ENCODE data around the gene TRIM26. TPM values are rescaled to one million over a fixed set of nuclear protein-coding genes. Genes with fewer than 3 reads are reported as not detected.
"Not testable (repeated sequence)": the region's sequence is repeated elsewhere in the genome, so short reads cannot be mapped to it uniquely, and the experiment has no call there.

The TRIM26 gene, protein sequence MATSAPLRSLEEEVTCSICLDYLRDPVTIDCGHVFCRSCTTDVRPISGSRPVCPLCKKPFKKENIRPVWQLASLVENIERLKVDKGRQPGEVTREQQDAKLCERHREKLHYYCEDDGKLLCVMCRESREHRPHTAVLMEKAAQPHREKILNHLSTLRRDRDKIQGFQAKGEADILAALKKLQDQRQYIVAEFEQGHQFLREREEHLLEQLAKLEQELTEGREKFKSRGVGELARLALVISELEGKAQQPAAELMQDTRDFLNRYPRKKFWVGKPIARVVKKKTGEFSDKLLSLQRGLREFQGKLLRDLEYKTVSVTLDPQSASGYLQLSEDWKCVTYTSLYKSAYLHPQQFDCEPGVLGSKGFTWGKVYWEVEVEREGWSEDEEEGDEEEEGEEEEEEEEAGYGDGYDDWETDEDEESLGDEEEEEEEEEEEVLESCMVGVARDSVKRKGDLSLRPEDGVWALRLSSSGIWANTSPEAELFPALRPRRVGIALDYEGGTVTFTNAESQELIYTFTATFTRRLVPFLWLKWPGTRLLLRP
- 21.9 TPM for total RNA-seq
- long read RNA-seq, partial matches to known transcripts = 4 of 20 reads
- long read RNA-seq, other reads (novel, unspliced or antisense) = 16 of 20 reads

- intact Hi-C loops (cut with micrococcal nuclease) = no loop called here
- DNase-seq (peak; percentile 96), ATAC-seq (peak; percentile 96)
Observed at GRCh38 chr6:30212865-30213666, at the start of gene TRIM26. Gene TRIM26 (minus strand): TSS chr6:30213406. CDS start chr6:30199103, 14,303 bp downstream.

GRCh38 chr6:30260036-30260504 lies 46.9 kb upstream of the TRIM26 start:
- DNase-seq = peak; percentile 32
- intact Hi-C loops (cut with micrococcal nuclease) = no loop called here
- ATAC-seq = peak; percentile 6

GRCh38 chr6:30259140-30260035 lies 46.2 kb upstream of the TRIM26 start:
- ATAC-seq = peak; percentile 98
- DNase-seq = peak; percentile 74
- intact Hi-C loops (cut with micrococcal nuclease) = no loop called here

DNA sequence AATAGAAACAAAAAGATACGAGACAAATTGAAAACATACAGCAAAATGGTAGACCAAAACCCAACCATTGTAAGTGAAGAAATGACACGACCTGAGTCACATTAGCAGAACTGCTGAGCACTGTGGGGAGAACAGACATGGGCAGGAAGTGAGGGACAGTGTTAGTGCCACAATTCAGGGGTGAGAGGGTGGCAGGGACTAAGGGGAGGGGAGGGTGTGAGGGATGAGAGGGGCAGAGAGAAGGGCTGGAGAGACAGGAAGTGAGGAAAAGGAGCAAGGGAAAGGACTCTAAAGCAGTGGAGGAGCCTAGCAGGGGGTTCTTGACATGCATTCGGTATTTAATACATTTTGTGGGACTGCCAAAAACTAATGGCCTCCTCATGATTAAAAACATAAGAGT lies 45.0 kb upstream of the TRIM26 start:
- no peak for ATAC-seq
- no peak for DNase-seq
- intact Hi-C loops (cut with micrococcal nuclease) = no loop called here

- intact Hi-C loops (cut with micrococcal nuclease); ATAC-seq; DNase-seq: not testable (repeated sequence)
Observed at GRCh38 chr6:30252417-30252816, 39.2 kb upstream of the TRIM26 start.

DNA sequence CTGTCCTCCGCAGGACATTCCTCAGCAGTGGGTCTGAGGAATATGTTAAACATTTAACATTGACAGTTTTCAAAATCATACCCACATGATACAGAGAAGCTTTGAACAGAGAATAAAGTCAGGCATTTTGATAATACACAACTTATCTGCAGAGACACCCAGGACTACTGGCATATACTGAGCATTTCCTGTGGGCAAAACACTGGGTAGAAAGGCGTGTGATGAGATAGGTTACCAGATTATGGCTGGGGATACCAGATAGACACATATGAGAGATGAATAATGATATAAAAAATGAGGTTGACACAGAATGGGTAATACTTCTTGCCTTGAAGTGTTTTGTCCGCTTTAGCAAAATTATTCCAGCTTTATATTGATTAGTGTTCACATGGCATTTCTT lies 31.4 kb upstream of the TRIM26 start:
- no peak for ATAC-seq
- no peak for DNase-seq
- intact Hi-C loops (cut with micrococcal nuclease) = no loop called here

- intact Hi-C loops (cut with micrococcal nuclease) = no loop called here
- ATAC-seq = no peak
- DNase-seq = no peak
Observed at GRCh38 chr6:30238178-30238795, 25.1 kb upstream of the TRIM26 start.

- no peak for ATAC-seq
- no peak for DNase-seq
- intact Hi-C loops (cut with micrococcal nuclease) = no loop called here
Observed at GRCh38 chr6:30234356-30234755, 21.1 kb upstream of the TRIM26 start.

DNA sequence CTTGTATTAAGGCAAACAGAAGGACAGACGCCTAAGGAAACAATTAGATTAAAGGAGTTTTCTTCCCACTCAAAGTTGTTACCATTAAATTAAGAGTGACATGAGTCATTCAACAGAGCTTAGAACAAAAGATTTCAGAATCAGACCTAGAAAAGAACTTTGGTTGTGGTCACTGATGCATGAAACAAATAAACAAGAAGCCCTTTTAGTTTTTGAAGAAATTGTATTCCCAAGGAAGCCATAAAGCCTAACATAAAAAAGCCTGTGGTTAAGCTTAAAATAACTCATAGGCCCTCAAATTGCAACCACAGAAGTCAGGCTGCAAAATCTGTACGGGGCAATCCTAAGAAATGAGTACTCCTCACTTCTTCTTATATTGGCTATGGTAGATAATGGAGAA lies 17.9 kb upstream of the TRIM26 start:
- ATAC-seq (no peak), DNase-seq (no peak)
- intact Hi-C loops (cut with micrococcal nuclease) = no loop called here

DNA sequence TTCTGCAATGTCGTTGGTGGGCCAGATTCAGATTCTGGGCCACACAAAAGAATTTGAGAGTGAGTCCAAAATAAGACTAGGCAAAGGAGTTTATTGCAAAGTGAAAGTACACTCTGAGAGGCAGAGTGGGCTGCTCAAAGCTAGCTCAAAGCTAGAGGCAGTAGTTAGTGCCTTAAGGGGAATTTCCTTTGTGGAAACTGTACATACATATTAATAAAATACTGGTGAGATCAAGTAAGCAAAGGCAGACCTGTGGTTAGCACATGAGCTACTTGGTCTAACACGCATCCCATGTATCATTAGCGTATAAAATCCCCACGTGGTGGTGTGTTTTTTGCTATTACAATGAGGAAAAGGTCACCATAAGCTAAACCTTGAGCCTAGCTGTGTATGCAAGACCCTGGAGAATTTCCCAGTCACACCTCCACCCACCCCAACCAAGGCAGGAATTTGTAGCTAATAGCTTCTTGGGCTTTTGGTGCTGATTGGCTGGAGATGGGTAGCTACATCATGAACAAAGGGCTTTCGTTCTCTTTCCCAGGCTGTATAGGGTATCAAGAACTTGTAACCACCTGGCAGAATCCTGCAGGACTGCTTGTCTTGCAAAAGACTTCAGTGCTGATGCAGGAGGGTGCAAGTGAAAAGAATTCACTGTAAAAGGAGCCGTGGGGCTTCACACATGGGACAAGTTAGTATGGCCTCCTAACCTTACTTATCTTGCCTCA lies 14.7 kb upstream of the TRIM26 start:
- intact Hi-C loops (cut with micrococcal nuclease) = no loop called here
- DNase-seq = no peak

GRCh38 chr6:30227242-30227722 lies 14.1 kb upstream of the TRIM26 start:
- no peak for DNase-seq
- intact Hi-C loops (cut with micrococcal nuclease) = no loop called here
- ATAC-seq = no peak

More for the DNA sequence above, 14.7 kb upstream of the TRIM26 start:
- no peak for ATAC-seq

DNA sequence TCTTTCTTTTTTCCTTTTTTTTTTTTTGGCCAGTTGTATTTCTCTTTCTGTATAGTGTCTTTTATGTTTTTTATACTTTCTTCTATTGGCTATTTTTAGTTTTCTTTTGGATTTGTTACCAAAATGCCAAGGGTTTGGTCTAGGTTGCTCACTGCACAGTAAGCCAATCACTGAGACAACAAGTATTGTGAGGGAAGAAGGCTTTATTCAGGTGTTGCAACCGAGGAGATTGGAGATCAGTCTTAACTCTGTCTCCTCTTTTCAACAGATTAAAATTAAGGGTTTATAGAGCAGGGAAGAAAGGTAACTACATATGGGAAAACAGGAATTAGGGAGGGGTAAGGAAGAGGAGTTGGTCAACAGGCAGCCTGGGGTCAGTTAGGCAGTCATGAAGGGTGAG lies 10.1 kb upstream of the TRIM26 start:
- intact Hi-C loops (cut with micrococcal nuclease) = no loop called here
- DNase-seq = no peak
- ATAC-seq = no peak

DNA sequence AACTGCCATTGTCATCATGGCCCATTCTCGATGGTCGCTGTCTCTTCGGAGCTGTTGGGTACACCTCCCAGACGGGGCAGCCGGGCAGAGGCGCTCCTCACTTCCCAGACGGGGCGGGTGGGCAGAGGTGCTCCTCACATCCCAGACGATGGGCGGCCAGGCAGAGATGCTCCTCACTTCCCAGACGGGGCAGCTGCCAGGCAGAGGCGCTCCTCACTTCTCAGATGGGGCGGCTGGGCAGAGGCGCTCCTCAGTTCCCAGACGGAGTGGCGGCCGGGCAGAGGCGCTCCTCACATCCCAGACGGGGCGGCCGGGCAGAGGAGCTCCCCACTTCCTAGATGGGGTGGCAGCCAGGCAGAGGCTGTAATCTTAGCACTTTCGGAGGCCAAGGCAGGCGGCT lies 8.8 kb upstream of the TRIM26 start:
- intact Hi-C loops (cut with micrococcal nuclease); ATAC-seq; DNase-seq: not testable (repeated sequence)

DNA sequence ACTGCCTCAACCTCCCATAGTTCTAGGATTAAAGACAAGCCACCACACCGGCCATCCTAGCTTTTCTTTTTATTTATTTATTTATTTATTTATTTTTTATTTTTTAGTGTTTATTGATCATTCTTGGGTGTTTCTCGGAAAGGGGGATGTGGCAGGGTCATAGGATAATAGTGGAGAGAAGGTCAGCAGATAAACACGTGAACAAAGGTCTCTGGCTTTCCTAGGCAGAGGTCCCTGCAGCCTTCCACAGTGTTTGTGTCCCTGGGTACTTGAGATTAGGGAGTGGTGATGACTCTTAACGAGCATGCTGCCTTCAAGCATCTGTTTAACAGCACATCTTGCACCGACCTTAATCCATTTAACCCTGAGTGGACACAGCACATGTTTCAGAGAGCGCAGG lies 8.2 kb upstream of the TRIM26 start:
- ATAC-seq; intact Hi-C loops (cut with micrococcal nuclease); DNase-seq: not testable (repeated sequence)

- intact Hi-C loops (cut with micrococcal nuclease) = no loop called here
- peak; percentile 29 for ATAC-seq
- DNase-seq = no peak
Observed at GRCh38 chr6:30219244-30219643, 6.0 kb upstream of the TRIM26 start.

GRCh38 chr6:30216096-30216495 lies 2.9 kb upstream of the TRIM26 start:
- ATAC-seq (no peak), DNase-seq (no peak)
- intact Hi-C loops (cut with micrococcal nuclease) = no loop called here

DNA sequence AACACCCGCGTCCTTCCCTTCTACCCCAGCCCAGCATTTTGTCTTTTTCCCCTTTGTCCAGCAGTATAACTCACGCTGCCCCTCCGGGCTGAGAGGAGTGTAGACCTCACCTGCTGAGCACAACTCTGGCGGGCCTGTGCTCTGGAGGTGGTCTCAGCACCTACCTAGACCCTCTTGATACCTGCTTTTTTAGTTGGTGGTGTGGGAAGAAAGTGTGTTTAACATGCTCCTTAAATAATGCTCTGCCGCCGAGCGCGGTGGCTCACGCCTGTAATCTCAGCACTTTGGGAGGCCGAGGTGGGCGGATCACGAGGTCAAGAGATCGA lies 1.4 kb upstream of the TRIM26 start:
- ATAC-seq (no peak), DNase-seq (no peak)
- intact Hi-C loops (cut with micrococcal nuclease) = no loop called here

All from left ventricle myocardium superior (tissue), 1 donor.